Cardiac septum (tissue), 1 donor: ENCODE results near the gene CYP27C1. TPM values are rescaled to one million over a fixed set of nuclear protein-coding genes. Genes with fewer than 3 reads are reported as not detected.

ENCODE experiments used
- DNase-seq: peaks from one replicate; pipeline ENCODE4 v3.0.0-alpha.2; 2020; ENCODE audit warnings: low spot score
- intact Hi-C: fragments of 100-400 bp; cut with DNase I; formaldehyde crosslinking; loops from one replicate; pipeline ENCODE4 v1.14.0; 2022
- total RNA-seq: library from RNA; stranded (reverse); fragmentation: NEBNext Ultra II Directional; extraction: Animal tissue kit (Norgen Biotek cat#: 25700); gene quantifications from one replicate; pipeline ENCODE4 v1.2.1, GENCODE V29; 2021
- donor health status: DM: no; HTN: no; CAD: no.

CYP27C1 gene
- total RNA-seq, 1 donor from 2014 or later: not detected

DNA sequence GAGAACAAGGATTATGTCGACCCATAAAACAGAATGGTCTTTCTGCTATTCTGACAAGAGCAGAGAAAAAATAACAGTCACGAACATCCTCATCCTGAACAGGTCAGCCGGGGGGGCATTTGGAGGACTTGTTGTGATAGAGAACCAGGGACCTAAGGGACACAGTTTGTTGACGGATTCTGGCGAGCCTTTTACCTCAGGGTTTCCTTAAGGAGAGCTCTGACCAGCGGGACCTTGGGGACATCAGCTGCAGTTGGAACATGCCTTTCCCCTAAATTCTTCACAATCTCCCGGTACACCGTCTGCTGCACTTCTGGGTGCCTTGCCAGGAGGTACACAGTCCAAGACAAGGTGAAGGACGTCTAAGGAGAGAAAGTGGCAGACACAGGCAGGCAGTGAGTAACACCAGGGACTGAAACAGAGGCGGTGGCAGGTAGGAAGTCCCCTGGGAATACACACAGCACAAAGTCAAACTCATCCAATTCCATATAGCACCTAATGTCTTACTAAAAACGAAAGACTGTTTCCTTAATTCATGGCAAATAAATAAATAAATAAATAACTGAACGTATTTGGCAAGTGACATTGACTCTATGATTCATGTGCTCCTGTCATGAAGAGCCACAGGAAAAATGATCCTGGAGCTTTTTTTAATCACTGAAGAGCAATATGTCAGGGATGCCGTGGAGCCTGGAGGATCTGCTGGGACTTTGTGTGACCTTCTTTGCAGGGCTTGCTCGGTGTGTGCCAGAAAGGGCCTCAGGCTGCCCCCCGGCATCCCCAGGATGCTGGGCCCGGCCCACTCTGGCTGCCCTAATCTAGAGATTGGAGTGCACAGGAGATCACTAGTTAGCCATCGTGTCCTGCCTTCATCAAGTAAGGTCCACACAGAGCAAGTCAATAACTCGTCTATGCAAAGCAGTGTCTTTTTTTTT is 24.7 kb downstream of the CYP27C1 start:
- intact Hi-C loops: no loop called here
- no peak for DNase-seq

DNA sequence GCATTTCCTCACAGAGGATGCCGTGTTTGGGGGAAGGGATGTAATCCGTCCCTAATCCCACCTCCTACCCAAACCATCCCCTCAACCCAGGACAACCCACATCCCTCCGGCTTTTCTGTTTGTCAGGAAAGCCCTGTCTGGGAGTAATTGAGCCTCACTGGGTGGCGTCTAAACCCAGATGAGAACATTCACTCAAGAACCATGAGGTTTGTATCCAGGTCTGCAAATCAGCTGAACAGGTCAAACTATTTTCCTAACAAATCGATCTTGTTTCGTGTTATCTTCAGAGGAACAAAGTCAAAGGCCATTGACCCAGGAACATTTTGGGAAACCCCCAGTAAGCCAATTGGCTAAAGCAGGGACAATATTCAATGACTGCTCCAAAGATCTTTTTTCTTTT is 25.7 kb downstream of the CYP27C1 start:
- intact Hi-C loops: no loop called here

DNA sequence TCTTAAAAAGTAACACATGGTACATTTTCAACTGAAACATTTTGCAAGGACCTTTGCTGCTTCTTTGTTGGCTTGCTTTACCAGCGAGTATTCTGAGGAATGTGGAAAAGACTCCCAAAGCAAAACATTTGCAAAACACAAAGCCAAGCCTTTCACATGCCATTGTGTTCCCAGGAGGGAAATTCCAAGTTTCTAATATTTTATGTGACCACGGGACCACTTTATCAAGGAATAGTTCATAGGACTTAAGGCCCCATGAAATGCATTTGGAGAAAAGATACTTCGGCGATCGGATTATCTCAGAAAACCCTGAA is 26.2 kb downstream of the CYP27C1 start:
- intact Hi-C loops: no loop called here

More for the DNA sequence above, 25.7 kb downstream of the CYP27C1 start:
- DNase-seq: no peak

DNA sequence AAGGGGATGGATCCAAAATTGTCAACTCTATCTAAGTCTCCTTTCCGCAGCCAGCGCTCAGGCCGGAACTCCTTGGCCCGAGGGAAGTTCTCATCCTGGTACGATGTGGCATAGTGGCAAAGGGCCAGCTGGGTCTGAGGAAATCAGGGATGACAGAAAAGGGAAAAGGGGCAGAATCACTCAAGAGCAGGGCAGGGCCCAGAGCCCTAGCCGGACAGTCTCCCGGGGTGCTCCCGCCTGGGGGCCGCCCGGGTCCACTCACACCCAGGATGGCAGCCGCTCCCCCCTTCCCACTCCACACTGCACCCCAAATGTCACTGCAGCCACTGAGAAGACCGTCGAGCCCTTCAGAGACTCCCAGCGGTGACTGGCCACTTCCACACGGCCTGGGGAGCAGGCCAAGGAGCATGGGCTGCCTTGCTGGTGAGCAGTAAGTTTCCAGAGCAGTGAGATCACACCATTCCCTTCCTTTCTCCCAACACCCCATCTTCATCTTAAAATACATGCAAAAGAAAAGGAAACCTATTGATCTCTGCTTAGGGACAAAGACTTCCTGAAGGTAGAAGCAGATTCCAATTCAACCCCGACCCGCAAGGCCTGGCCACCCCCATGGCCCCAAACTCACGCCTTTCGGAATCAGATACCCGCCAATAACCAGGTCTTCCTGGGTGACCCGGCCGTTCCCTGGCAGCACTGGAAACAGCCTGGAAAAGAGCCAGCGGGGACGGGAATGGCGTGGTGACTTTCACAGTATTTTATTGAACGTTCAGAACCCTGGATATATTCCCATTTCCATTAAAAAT is 26.7 kb downstream of the CYP27C1 start:
- DNase-seq: no peak
- intact Hi-C loops: no loop called here

More for the DNA sequence above, 26.2 kb downstream of the CYP27C1 start:
- no peak for DNase-seq

GRCh38 chr2:127191331-127192219 is 28.5 kb downstream of the CYP27C1 start:
- intact Hi-C loops: no loop called here
- DNase-seq: no peak

DNA sequence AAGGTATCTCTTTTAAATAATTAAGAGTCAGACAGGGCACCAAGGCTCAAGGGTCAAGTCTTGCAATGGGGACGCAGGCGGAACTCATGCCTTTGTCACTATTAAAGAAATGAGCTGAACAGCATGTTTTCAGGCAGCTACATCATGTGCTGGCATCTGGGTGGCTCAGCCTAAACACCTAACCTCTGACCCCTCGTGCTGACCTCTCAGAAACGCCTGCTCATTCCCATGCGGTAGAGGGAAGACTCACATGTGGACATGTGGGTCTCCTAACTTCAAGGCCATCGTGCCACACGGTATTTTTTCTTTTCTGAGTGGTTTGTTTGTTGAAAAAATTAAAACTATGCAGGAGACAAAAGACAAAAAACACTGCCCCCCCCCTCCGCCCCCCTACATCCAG is 31.3 kb downstream of the CYP27C1 start:
- DNase-seq: no peak
- intact Hi-C loops: loop anchor here (5.0 kb wide), 1 partner anchor 116 kb away; no protein-coding TSS in a partner anchor

- peak; percentile 56 for DNase-seq
- intact Hi-C loops: loop anchor here (5.0 kb wide), 1 partner anchor 116 kb away; no protein-coding TSS in a partner anchor
Measured at GRCh38 chr2:127187831-127188230, 32.3 kb downstream of the CYP27C1 start.

DNA sequence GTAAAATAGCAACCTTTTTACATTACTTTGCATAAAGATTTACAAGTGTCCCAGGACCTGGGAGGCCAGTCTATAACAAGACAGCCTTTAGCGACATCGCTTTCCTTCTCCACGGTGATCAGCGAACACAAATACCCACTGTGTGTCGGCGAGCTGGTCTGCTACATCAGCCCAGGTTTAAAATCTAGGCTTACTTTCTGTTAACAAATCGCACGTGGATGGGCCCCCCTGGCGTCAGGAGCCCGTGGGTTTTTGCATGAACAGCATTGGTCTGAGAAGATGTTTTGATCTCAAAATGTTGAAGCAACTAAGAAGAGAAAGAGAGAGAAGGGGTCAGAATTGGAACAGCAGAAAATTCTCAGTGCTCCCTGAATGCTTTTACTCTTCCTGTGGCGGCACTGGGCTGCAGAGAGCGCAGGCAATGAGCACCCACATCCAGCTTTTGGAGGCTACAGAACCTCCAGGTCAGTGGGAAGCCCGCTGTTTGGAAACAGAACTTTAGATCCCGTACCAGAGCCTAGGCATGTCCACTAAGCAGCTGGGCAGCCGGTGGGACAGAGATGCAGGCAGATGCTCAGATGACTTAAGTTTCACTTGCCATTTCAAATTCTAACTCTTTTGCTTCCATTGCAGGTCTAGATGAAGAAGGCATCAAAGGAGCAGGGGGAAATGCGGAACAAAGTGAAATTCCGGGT is 32.9 kb downstream of the CYP27C1 start:
- intact Hi-C loops: loop anchor here (5.0 kb wide), 1 partner anchor 115 kb away; no protein-coding TSS in a partner anchor
- peak; percentile 70 for DNase-seq

DNA sequence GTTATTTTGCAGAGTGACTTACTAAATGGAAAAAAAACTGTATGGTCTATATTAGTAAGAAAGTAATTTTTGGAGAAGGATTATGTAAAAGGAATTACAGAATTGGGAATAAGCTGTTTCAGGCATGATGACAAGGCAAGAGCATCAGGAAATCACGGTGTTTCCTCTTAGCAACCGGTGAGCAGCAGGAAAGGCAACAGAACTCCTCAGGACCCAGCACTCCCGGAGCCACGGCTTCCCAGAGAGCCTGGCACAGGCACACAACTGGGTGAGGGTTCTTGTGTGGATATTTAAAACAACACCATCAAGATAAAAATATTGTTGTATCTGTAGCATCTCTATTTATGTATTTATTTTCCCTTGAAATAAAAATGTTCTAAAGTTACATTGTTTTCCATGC is 34.4 kb downstream of the CYP27C1 start:
- intact Hi-C loops: loop anchor here (5.0 kb wide), 1 partner anchor 113 kb away; no protein-coding TSS in a partner anchor
- DNase-seq: no peak

- intact Hi-C loops: loop anchor here (5.0 kb wide), 1 partner anchor 113 kb away; no protein-coding TSS in a partner anchor
Measured at GRCh38 chr2:127185093-127185492, 35.0 kb downstream of the CYP27C1 start.

DNA sequence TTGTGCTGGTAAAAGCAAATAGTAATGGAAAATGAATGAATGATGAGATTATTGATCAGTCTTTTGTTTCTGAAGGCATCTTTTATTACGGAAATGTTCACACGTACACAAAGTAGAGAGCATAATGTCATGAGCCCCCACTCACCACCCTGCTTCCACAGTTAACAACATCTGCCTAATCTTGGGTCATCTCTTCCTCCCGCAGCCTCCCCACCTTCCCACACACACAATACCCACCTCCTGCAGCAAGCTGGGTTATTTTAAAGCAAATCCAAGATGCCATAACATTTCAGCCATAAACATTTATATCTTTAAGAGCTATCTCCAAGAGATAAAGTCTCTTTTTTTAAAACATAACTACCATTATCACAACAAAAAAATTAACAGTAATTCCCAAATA is 36.3 kb downstream of the CYP27C1 start:
- intact Hi-C loops: no loop called here

More at GRCh38 chr2:127185093-127185492, 35.0 kb downstream of the CYP27C1 start:
- DNase-seq: peak; percentile 39

GRCh38 chr2:127182626-127183458 is 37.3 kb downstream of the CYP27C1 start:
- intact Hi-C loops: no loop called here

More for the DNA sequence above, 36.3 kb downstream of the CYP27C1 start:
- DNase-seq: no peak

GRCh38 chr2:127181851-127182250 is 38.2 kb downstream of the CYP27C1 start:
- peak; percentile 57 for DNase-seq
- intact Hi-C loops: no loop called here

More at GRCh38 chr2:127182626-127183458, 37.3 kb downstream of the CYP27C1 start:
- DNase-seq: peak; percentile 63

DNA sequence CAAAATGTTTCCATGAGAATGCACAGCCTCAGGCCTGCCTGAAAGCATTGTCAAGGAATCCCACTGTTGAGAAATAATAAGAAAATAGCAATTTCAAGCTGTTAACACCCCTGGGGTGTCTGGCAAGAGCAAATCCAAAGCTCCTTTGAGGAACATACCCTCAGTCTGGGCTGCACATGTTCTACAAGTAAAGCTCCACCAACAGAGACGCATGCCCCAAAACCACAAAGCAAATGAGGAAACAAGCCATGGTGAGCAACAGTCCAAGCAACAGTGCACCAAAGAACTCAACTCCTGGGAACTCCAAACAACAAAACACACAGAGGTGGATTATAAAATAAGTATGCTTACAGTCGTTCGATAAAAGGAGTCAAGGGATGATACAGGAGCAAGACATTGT is 40.3 kb downstream of the CYP27C1 start:
- intact Hi-C loops: no loop called here
- DNase-seq: peak; percentile 3

DNA sequence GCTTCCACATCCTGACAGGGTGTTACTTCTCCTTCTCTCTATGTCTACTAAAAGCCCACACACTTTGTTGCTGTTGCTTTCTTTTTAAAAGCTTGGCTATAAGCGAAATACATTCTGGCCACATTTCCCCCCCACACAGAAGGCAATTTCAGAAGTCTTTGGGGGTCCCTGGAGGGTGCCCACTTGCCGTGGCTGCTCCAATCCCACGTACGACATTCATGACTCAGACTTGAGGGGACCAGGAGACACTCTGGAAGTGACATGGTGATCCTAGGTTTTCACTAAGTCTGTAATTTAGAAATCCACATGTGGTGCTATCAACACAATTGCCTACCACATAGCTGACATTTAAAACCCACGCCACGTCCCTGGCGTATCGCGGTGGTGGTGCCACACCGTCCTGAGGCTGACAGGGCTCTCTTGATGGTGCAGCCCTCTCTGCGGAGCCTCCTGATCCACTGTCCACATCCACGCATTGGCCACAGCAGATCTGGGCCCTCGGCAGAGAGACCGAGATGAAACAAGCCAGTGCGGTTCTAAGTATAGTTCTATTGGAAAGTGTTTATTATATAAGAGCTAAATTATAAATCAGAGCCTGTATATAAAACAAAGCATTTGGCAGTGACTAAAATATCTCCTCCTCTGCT is 42.4 kb downstream of the CYP27C1 start:
- intact Hi-C loops: no loop called here
- peak; percentile 41 for DNase-seq

DNA sequence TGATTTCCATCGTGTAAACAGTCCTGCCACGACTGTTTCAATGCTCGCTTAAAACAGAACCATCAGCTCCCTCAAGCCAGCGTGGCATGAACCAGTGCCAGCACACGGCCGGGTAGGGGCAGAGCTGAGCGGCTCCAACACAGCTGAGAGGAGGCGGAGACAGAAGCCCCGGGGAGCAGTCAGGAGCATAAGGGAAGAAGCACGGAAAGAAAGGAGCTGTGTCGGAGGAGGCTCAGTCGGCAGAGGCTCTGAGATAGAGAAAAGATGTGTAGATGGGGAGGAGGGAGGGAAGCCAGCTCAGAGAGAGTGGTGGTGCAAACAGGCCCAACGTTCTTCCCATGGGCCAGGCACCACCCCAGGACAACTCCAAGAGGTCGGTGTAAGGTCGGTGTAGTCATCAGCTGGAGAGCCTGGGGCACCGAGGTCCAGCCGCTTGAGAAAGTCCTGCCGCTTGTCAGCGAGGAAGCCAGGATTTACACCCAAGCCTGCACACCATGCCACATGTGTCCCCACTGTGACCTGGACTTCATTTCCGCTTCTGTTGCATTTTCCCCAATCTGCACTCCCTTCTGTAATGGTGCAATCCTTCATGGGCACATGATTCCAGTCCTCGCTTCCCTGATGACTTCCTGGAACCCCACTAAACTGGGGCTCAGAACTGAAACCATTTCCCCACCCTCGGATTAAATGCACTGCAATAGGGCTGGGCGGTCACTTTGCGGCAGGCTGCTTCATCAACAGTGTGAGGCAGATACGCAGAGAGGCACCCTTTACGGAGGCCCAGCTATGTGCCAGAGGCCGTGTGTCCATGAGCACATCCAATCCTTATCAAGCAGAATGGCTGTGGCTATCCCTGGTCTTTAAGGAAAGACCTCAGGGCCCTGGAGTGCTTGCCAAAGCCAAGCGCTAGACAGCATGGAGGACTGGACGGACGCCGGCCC is 43.5 kb downstream of the CYP27C1 start:
- intact Hi-C loops: no loop called here
- DNase-seq: peak; percentile 50
